K562 (cell line): ENCODE data around the gene C3. TPM values are rescaled to one million over a fixed set of nuclear protein-coding genes. Genes with fewer than 3 reads are reported as not detected.
A peak's percentile ranks its signal among the peaks of the same experiment; 100 is the strongest.

ENCODE experiments used
- DEAF1 ChIP-seq: fragments of 450-650 bp; formaldehyde crosslinking; IDR thresholded peaks from 2 replicates; pipeline ENCODE4 v1.4.0; 2020; ENCODE audit warnings: mild to moderate bottlenecking, moderate library complexity
- DIDO1 ChIP-seq: fragments of 450-650 bp; IDR thresholded peaks from 2 replicates; pipeline ENCODE4 v1.6.1; 2016; ENCODE audit warnings: low read depth, missing biosample characterization, missing genetic modification characterization
- ETV1 ChIP-seq: fragments of 450-650 bp; conservative IDR thresholded peaks from 2 replicates; pipeline ENCODE4 v1.6.1; 2016; ENCODE audit warnings: missing genetic modification characterization, control low read depth, low read depth, missing compliant biosample characterization
- PBX2 ChIP-seq, 2 experiments: IDR thresholded peaks in 1 of 2; conservative IDR thresholded peaks in 1 of 2; 2 replicates each; pipeline ENCODE4 v1.6.1; 2016; ENCODE audit warnings: low read depth in 2 of 2, mild to moderate bottlenecking in 1 of 2, missing compliant biosample characterization in 1 of 2, missing genetic modification characterization in 1 of 2, moderate library complexity in 1 of 2
- RCOR1 ChIP-seq, 2 experiments: IDR thresholded peaks; 2 replicates each; pipeline ENCODE4 v1.6.1; 2012; ENCODE audit warnings: low read depth in 2 of 2, low read length in 2 of 2, borderline replicate concordance in 1 of 2, improper control_type of control experiment in 1 of 2
- SMARCB1 ChIP-seq: IDR thresholded peaks from 2 replicates; pipeline ENCODE4 v1.6.1; 2011; ENCODE audit warnings: improper control_type of control experiment, low read depth; ENCODE audit not compliant: insufficient read length
- ZBTB26 ChIP-seq: fragments of 450-650 bp; formaldehyde crosslinking; IDR thresholded peaks from 2 replicates; pipeline ENCODE4 v1.4.0; 2022; ENCODE audit warnings: missing genetic modification characterization
- ZNF407 ChIP-seq: fragments of 450-650 bp; IDR thresholded peaks from 2 replicates; pipeline ENCODE4 v1.6.1; 2016; ENCODE audit warnings: low read depth
- ZNF431 ChIP-seq: sonication (generic); formaldehyde crosslinking; IDR thresholded peaks from 2 replicates; pipeline ENCODE4 v1.8.0; 2022; ENCODE audit warnings: mild to moderate bottlenecking, missing genetic modification reagents
- polyA plus RNA-seq, 8 experiments: library from polyadenylated mRNA; depleted of rRNA in 4 of 8; stranded (reverse) in 5 of 8; unstranded in 3 of 8; fragments of >200 nt; fragmentation: Nextera tagmentation in 2 of 8; fragmentation: Illumina TruSeq in 1 of 8; extraction: Ambion mirVana in 2 of 8; extraction: Trizol in 1 of 8; gene quantifications; 2 replicates each; pipeline versions ENCODE4 v1.2.1 to v1.2.3, GENCODE V29; 2011 to 2014; ENCODE audit warnings: inconsistent platforms in 1 of 8, missing spikeins in 1 of 8
- total RNA-seq, 7 experiments: library from RNA; depleted of rRNA in 6 of 7; stranded (reverse); fragments of >200 nt in 6 of 7; fragmentation: Illumina TruSeq in 2 of 7; extraction: Trizol in 2 of 7; gene quantifications; 2 replicates each; pipeline versions ENCODE4 v1.2.1 to v1.2.3, GENCODE V29; 2011 to 2021; ENCODE audit warnings: low replicate concordance in 1 of 7

C3 gene
- total and polyA plus RNA-seq, 9 of the 15 experiments (the other 6 are each of a cell fraction or from before 2014, with no cell fraction given) = 0.59 to 10.6 (median 2.2) TPM

GRCh38 chr19:6737284-6737872 is 16.9 kb upstream of the C3 start, which contains the start of gene GPR108 (continued):
- TF ChIP-seq RCOR1 (IDR thresholded peaks at IDR 0.05; ENCODE audit: borderline replicate concordance in 1 of 2, low read depth in 2 of 2, low read length in 2 of 2) (no peak; a peak in 3 of 4 replicates), ZNF407 (no peak), PBX2 (CRISPR knock-in tag; IDR thresholded peaks at IDR 0.05; ENCODE audit: low read depth) (peak; percentile 94), PBX2 (tag; conservative IDR thresholded peaks at IDR 0.05; ENCODE audit: low read depth) (peak; percentile 100), DIDO1 (no peak), SMARCB1 (no peak), ETV1 (peak; percentile 37), ZNF431 (CRISPR knock-in tag) (no peak), ZBTB26 (CRISPR knock-in tag) (no peak), DEAF1 (no peak)
